ENCODE data around the gene KIAA0319L.
"Not testable (repeated sequence)": the region's sequence is repeated elsewhere in the genome, so short reads cannot be mapped to it uniquely, and the experiment has no call there.

The KIAA0319L gene

GRCh38 chr1:35477870-35478269, 79.3 kb downstream of the KIAA0319L start:
- FAIRE-seq: no peak

GRCh38 chr1:35475856-35476674, 81.1 kb downstream of the KIAA0319L start:
- no peak for FAIRE-seq

- FAIRE-seq: no peak
Observed at GRCh38 chr1:35475356-35475755, 81.8 kb downstream of the KIAA0319L start.

- not testable (repeated sequence) for FAIRE-seq
Observed at GRCh38 chr1:35473216-35473615, 84.0 kb downstream of the KIAA0319L start.

- no peak for FAIRE-seq
Observed at GRCh38 chr1:35470977-35471613, 86.1 kb downstream of the KIAA0319L start.

- no peak for FAIRE-seq
Observed at GRCh38 chr1:35466120-35466519, 91.1 kb downstream of the KIAA0319L start.

- FAIRE-seq: not testable (repeated sequence)
Observed at GRCh38 chr1:35463749-35464148, 93.5 kb downstream of the KIAA0319L start.

- no peak for FAIRE-seq
Observed at GRCh38 chr1:35463232-35463631, 94.0 kb downstream of the KIAA0319L start.

- FAIRE-seq: no peak
Observed at GRCh38 chr1:35461966-35462651, 95.1 kb downstream of the KIAA0319L start.

GRCh38 chr1:35460796-35461195, 96.4 kb downstream of the KIAA0319L start:
- no peak for FAIRE-seq

GRCh38 chr1:35454616-35455015, 102.6 kb downstream of the KIAA0319L start:
- FAIRE-seq: no peak

- FAIRE-seq: no peak
Observed at GRCh38 chr1:35454176-35454575, 103.0 kb downstream of the KIAA0319L start.

GRCh38 chr1:35453031-35453430, 104.2 kb downstream of the KIAA0319L start:
- FAIRE-seq: no peak

GRCh38 chr1:35452106-35452774, 105.0 kb downstream of the KIAA0319L start:
- FAIRE-seq: no peak

GRCh38 chr1:35451125-35451528, 106.1 kb downstream of the KIAA0319L start:
- FAIRE-seq: peak; percentile 32

- FAIRE-seq: no peak
Observed at GRCh38 chr1:35449334-35450008, 107.7 kb downstream of the KIAA0319L start.

GRCh38 chr1:35448344-35448801, 108.8 kb downstream of the KIAA0319L start:
- no peak for FAIRE-seq

- no peak for FAIRE-seq
Observed at GRCh38 chr1:35447278-35447677, 109.9 kb downstream of the KIAA0319L start.

- no peak for FAIRE-seq
Observed at GRCh38 chr1:35444519-35444774, 112.8 kb downstream of the KIAA0319L start.

GRCh38 chr1:35443768-35444518, 113.3 kb downstream of the KIAA0319L start:
- no peak for FAIRE-seq

- no peak for FAIRE-seq
Observed at GRCh38 chr1:35442734-35443133, 114.5 kb downstream of the KIAA0319L start.

All from TTC549 (cell line).